Superior temporal gyrus (tissue), 1 donor: Measurements from ENCODE around the gene ALS2.
"Not testable (repeated sequence)": the region's sequence is repeated elsewhere in the genome, so short reads cannot be mapped to it uniquely, and the experiment has no call there.

ENCODE experiments used
- DNase-seq: peaks from one replicate; pipeline ENCODE4 v3.0.0-alpha.2; 2016; ENCODE audit errors: extremely low spot score

ALS2 gene

DNA sequence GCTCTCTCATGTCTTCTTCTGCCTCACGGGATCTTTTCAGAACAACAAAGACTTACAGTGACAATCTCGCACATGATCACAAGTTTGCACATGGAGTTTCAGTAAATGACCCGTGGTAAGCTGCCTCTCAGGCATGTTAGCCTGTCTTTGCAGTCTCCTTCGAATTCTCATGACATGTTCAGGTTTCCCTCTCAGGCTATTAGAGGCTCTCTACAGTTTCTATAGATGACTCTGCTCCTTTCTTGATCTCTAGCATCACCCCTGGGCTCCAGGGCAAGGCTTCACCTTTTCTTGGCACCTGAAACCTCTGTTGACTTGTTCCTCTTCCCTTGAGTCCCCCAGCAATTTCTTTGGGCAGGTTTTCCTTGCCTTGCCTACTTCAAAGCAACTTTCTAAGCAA lies 105.3 kb downstream of the ALS2 start:
- no peak for DNase-seq

DNA sequence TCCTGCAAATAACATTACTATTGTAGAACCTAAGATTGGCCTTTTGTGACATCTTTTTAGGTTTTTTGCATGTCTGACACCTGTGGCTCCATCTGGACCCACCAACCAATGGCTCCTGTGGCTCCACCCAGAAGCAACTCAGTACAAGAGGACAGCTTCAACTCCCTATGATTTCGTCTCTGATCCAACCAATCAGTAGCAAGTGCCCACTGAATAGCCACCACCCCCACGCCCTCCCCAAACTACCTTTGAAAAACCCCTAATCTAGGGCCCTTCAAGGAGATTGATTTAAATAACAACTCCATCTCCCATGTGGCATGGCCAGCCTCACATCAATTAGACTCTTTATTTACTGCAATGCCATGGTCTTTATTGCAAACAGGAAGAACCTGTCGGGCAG lies 105.9 kb downstream of the ALS2 start:
- no peak for DNase-seq

DNA sequence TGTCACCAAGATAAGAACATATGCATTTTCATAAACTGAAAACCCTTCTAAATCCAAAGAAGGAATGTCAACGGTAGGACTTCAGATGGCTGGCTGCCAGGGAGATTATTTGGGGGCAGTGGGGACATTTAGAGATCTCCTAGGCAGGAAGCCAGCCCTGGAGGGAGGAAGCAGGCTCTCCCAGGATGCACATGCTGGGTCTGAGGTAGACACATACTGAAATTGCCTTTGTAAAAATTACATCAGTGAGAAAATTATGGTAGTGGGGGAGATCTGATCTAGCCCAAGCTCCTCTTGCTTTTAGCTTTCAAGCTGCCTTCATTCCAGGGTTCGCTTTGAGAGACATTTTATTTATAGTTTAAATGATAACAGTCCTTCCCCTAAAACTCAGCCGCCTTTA lies 106.4 kb downstream of the ALS2 start:
- no peak for DNase-seq

DNA sequence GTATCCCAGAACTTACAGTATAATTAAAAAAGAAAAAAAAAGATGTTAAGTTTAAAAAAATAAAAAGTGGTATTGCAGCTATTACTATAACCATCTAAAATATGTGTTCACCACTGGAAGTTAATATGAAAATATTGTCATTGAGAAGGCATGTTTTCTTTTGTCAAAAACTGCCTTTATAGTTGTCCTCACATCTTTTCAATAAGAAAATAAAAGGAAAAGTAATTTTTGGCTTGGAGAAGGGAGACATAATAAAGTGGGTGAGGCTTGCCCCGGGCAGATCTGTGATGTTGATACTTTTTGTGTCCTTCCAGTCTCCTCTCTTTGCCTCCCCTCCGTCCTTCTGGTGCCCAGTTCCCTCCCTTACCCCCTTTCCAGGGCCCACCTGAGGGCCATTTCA lies 107.2 kb downstream of the ALS2 start:
- DNase-seq = no peak

DNA sequence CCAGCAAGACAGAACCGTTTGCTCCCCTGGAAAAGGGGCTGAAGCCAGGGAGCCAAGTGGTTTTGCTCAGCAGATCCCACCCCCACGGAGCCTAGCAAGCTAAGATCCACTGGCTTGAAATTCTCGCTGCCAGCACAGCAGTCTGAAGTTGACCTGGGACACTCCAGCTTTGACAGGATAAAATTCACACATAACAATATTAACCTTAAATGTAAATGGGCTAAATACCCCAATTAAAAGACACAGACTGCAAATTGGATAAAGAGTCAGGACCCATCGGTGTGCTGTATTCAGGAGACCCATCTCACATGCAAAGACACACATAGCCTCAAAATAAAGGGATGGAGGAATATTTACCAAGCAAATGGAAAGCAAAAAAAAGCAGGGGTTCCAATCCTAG lies 109.5 kb downstream of the ALS2 start:
- DNase-seq = not testable (repeated sequence)

DNA sequence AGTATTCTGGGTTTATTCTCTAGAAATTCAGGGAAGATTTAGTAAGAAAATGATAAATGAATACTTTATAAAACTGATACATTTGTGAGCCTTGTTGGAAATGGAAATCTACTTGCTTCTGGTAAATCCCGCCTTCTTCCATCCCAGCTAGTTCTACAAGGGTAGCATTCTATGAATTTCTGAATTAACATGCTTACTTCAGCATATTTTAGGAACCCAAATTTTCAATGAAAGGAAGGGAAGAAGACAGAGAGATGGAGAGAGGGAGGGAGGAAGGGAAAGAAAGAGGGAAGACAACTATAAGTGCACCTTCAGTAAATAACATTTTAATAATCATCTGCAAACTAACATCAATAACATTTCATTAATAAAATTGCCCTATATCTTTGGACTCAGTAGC lies 110.9 kb downstream of the ALS2 start:
- DNase-seq = no peak

DNA sequence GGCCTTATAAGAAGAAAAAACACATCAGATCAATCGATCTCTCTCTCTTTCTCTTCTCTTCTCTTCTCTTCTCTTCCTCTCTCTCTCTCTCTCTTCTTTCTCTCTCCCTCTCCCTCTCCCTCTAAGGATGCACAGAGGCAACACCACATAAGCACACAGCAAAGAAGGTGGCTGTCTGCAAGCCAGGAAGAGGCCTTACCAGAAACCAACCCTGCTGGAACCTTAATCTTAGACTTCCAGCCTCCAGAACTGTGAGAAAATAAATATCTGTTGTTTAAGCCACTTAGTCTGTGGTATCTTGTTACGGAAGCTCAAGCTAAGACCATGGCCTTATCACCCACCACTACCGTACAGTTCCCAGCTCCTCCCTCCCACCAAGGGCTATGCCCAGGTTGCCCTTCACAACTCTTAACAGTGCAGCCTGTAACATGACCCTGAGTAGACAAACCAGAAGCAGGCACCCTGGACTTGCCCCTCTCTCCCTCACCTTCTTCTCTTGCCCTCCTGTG lies 112.3 kb downstream of the ALS2 start:
- no peak for DNase-seq

DNA sequence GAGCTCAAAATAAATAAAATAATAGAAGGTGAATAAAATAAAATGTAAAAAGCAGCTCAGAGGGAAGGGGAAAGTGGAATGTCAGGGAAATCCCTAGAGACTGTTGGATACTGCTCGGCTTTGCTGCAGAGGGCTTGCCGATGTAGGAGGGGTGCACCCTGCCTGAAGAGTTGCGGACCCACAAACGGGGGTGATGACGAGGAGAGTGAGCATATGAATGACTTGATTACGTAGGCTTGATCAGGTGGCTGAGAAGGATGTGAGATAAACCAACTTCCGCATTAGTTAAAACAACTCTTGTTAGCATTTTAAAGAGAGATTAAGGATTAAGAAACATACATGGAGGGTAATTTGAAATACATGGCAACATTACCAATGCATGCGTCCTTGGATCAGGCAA lies 116.4 kb downstream of the ALS2 start:
- no peak for DNase-seq

DNA sequence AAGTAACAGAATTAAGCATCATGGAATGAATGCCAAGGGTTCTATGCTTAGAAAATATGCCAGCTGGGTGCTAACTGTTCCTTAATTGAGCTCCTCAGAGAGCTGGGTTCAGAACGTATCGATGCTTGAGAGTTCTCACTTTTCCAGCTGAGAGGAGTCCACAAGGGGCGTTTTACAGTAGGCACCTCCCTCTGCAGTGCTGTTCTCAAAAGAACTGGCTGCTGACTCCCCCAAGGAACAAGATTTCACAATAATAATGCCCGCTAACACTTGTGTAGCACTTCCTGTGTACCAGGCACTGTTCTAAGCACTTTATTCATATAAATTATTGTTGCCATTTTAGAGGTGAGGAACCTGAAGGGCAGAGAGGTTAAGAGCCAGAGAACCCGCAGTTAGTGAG lies 119.4 kb downstream of the ALS2 start:
- DNase-seq = no peak

DNA sequence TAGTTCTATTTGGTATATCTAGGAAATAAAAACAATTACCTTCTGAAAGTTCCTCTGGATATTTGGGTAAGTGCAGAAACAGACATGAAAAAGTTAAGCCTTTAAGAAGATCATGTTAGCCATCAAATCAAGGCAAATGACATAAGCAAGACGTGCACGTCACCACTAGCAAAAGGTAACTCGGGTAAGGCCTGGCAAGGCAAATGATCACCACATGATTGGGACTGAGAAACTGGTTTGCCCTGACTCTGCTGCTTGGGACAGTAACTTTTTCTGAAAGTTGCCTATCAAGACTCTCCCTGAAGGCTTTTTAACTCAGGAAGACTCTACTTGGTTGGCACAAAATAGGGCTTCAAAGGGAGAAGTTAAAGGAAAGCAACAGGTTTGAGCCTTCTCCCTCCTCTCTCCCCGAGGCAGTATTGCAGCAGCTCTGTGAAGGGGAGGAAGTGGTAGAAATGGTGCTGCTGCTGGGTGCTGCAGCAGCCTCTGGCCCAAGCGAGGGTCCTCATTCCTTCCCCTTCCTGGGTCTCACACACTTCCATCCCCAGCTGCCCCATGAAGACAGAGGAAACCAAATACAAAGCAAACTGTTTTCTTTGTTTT lies 120.3 kb downstream of the ALS2 start:
- DNase-seq = no peak

DNA sequence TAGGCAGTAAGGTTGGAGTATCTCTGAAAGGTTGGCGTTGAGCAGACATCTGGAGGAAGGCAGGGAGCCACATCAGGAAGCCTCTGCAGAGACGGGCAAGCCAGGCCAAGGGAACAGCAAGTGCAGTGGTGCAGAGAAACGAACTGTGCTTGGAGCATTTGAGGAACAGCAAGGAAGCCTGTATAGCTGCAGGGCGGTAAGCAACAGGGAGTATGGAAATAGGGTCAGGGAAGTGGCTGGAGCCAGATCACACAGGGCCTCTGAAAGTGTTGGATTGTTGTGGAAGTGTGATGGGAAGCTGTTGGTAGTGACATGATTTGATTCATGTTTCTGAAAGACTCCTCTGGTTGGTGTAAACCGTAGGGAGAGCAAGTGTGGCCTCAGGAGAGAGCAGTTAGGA lies 124.0 kb downstream of the ALS2 start:
- no peak for DNase-seq

DNA sequence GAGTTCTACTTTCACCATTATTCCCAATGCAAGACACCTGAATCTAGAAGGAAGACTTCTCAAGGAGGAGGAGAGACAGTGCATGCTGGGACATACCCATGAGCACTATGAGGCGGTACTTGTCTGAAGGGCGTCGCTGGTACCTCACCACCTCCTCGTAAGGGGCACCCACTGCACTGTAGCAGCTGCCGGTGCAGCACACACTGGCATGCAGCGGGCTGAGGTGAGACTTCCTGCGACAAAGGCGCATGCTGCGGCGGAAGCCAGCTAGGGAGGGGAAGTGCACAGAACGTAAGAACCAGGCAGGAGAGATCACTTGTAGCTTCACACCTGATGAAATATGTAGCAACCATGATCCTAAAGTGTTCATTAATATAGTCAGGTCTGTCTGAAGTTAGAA lies 124.6 kb downstream of the ALS2 start:
- DNase-seq = no peak

DNA sequence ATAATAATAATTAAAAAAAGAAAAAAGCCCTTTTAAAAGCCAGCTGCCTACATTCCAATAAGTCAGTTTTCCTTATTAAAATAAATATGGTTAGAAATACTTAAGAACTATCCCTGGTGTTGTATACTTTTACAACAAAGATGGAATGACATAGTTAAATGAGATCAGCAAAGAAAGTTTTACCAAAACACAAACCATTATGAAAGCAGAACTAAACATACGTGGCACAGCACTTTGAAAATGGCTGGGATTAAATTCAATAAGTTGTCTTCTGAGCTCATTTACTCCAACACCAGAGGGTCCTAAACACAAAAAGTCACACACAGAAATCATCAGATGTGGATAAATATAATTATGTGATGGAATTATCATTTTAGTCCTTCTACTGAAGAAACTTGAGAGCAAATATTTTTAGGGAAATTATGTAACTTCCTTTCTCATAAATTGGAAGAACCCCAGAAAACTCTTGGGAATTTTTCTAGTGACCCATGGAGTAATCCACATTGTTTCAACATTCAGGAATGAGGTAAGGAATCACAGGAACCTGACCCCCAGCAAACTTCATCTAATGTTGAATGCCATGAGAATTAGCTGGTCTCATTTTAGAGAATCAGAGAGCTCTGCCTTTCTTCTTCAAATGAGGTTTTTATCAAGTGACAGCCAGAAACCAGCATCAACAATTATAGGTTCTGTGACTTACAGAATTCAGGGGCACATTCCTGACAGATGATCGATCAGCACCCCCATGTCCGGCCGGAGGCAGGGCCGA lies 125.9 kb downstream of the ALS2 start:
- no peak for DNase-seq

DNA sequence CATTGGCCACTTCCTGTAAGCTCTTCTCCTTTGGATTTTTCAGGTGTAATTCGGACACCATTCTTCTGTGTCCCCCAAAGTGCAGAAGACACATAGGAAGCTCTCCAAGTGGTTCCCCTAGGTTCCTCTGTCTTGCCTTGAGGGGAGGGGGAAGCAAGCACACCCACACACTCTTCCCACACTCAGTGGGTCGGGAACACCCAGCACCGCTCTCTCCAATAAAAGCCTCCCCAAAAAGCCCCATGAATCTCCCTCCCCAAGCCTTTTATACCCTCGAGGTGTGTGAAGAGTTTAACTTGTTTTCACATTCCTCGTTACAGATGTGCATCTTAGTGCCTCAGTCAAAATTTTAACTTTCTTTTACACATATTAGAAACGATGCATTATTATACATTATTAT lies 127.5 kb downstream of the ALS2 start:
- no peak for DNase-seq
